Hematopoietic multipotent progenitor cell treated with erythropoietin and hydrocortisone succinate and interleukin-3 and kit ligand, for 8 days (in vitro differentiated cells): ENCODE results near the gene PPP1R12C.

Source experiments
- DNase-seq: peaks from one replicate; pipeline ENCODE4 v3.0.0-alpha.2; 2015

Gene PPP1R12C

GRCh38 chr19:55041627-55042343 lies 75.7 kb downstream of the PPP1R12C start:
- peak; percentile 26 for DNase-seq

- DNase-seq, result no peak
Measured at GRCh38 chr19:55041244-55041626, 76.2 kb downstream of the PPP1R12C start.
